GM19397 (cell line): ENCODE measurements around the gene NRXN3.

Source experiments
- ATAC-seq: cut with Tn5 transposase; IDR thresholded peaks from one replicate; pipeline ENCODE4 v1.9.1; 2021; ENCODE audit warnings: mild to moderate bottlenecking, moderate library complexity; ENCODE audit not compliant: unreplicated experiment

The NRXN3 gene

GRCh38 chr14:78170203-78170602, at the start of gene NRXN3:
Gene NRXN3 (plus strand): TSS chr14:78170373. CDS start chr14:78243094, 72,721 bp downstream.
- no peak for ATAC-seq

- no peak for ATAC-seq
These were observed 47.7 kb upstream of the NRXN3 start for GRCh38 chr14:78122436-78122835.

GRCh38 chr14:78123650-78124253, 46.4 kb upstream of the NRXN3 start:
- ATAC-seq = no peak

GRCh38 chr14:78127961-78128360, 42.2 kb upstream of the NRXN3 start:
- no peak for ATAC-seq

GRCh38 chr14:78129375-78129774, 40.8 kb upstream of the NRXN3 start:
- ATAC-seq = no peak

- no peak for ATAC-seq
These were observed 39.8 kb upstream of the NRXN3 start for GRCh38 chr14:78130356-78130755.

GRCh38 chr14:78131201-78131600, 39.0 kb upstream of the NRXN3 start:
- ATAC-seq = no peak

GRCh38 chr14:78131616-78132015, 38.6 kb upstream of the NRXN3 start:
- no peak for ATAC-seq

- no peak for ATAC-seq
These were observed 34.7 kb upstream of the NRXN3 start for GRCh38 chr14:78135450-78135891.

- ATAC-seq = no peak
These were observed 33.5 kb upstream of the NRXN3 start for GRCh38 chr14:78136695-78137094.

- no peak for ATAC-seq
These were observed 28.6 kb upstream of the NRXN3 start for GRCh38 chr14:78141590-78141989.

- ATAC-seq = no peak
These were observed 27.2 kb upstream of the NRXN3 start for GRCh38 chr14:78142998-78143397.

GRCh38 chr14:78143489-78144145, 26.6 kb upstream of the NRXN3 start:
- no peak for ATAC-seq

- no peak for ATAC-seq
These were observed 17.7 kb upstream of the NRXN3 start for GRCh38 chr14:78152201-78153063.

- no peak for ATAC-seq
These were observed 17.2 kb upstream of the NRXN3 start for GRCh38 chr14:78153064-78153341.

- no peak for ATAC-seq
These were observed 15.3 kb upstream of the NRXN3 start for GRCh38 chr14:78154827-78155226.

- no peak for ATAC-seq
These were observed 14.0 kb upstream of the NRXN3 start for GRCh38 chr14:78156196-78156595.

- no peak for ATAC-seq
These were observed 12.4 kb upstream of the NRXN3 start for GRCh38 chr14:78157494-78158437.

- no peak for ATAC-seq
These were observed 8.0 kb upstream of the NRXN3 start for GRCh38 chr14:78162202-78162601.

GRCh38 chr14:78164226-78164853, 5.8 kb upstream of the NRXN3 start:
- ATAC-seq = no peak
